Measurements from ENCODE around the gene RDH5.

The RDH5 gene

DNA sequence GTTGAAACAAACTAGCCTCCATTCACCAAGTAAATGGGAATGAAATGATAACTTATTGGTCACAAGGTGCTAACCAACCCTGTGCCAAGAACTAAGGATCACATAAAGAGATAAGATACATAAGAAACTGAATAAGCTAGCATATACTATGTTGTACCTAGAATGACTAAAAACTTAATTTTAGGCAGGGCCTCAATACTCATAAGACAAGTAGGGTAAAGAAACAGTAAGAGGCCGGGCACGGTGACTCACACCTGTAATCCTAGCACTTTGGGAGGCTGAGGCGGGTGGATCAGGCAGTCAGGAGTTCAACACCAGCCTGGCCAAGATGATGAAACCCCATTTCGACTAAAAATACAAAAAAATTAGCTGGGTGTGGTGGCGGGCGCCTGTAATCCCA lies 40.5 kb downstream of the RDH5 start:
- H3K27ac ChIP-seq, result peak overlapping the region; percentile 78
- TF ChIP-seq, protein P1, sequence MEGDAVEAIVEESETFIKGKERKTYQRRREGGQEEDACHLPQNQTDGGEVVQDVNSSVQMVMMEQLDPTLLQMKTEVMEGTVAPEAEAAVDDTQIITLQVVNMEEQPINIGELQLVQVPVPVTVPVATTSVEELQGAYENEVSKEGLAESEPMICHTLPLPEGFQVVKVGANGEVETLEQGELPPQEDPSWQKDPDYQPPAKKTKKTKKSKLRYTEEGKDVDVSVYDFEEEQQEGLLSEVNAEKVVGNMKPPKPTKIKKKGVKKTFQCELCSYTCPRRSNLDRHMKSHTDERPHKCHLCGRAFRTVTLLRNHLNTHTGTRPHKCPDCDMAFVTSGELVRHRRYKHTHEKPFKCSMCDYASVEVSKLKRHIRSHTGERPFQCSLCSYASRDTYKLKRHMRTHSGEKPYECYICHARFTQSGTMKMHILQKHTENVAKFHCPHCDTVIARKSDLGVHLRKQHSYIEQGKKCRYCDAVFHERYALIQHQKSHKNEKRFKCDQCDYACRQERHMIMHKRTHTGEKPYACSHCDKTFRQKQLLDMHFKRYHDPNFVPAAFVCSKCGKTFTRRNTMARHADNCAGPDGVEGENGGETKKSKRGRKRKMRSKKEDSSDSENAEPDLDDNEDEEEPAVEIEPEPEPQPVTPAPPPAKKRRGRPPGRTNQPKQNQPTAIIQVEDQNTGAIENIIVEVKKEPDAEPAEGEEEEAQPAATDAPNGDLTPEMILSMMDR (conservative IDR thresholded peaks at IDR 0.05), result no peak

GRCh38 chr12:55762646-55763045 lies 42.5 kb downstream of the RDH5 start:
- peak overlapping the region; percentile 13 for H3K27ac ChIP-seq
- TF ChIP-seq, protein P1 (conservative IDR thresholded peaks at IDR 0.05), result no peak

DNA sequence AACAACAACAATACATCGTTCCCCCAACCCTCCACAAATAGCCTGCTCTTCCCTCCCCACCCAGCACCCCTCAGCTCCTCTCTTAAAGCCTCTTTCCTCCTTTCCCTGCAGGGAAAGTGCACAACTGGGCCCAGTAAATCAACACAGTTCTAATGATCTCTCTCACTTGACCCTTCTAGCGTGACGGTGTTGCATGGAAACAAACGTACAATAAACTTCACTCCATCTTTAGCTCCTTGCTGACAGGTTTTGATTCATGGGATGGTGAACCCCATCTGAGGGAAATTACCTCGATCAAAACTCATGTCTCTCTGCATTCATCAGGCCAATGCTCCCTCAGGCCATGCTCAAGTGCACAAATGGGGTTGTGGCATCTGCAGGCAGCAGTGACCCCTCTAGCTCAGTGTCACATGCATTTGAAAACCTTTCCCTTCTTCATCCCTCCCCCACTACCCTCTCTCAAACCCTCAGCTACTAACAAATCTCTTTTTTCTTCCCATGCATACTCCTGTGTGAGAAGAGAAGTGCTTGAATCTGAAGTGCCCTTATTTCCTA lies 45.6 kb downstream of the RDH5 start:
- TF ChIP-seq, protein P1 (conservative IDR thresholded peaks at IDR 0.05), result no peak
- peak overlapping the region; percentile 62; the same call in 1 of the 2 replicates for H3K27ac ChIP-seq

- H3K27ac ChIP-seq, result peak overlapping the region; percentile 62
- TF ChIP-seq, protein P1 (conservative IDR thresholded peaks at IDR 0.05), result no peak
These were observed 47.0 kb downstream of the RDH5 start for GRCh38 chr12:55767156-55767555.

DNA sequence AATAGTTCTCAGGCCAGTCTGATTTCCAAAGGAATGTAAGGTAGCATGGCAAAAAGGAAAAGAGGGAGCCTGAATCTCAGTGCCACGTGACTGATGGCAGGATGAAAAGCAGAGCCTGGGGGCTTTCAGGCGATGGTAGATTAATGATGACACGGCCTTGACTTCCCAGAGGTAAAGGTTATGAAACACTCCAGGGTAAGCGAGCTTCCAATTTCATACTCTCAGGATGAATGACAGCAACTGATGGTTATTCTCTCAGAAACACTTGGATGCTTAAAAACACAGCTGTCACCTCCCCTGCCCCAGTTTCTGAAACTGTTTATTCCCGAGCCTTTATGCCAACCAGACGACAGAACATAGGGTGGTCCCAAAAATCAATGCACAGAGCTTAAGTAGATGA lies 51.5 kb downstream of the RDH5 start:
- H3K27ac ChIP-seq, result no peak overlapping the region
- TF ChIP-seq, protein P1 (conservative IDR thresholded peaks at IDR 0.05), result no peak

Data from VCaP (cell line).